ENCODE data around the gene RAB44. TPM values are rescaled to one million over a fixed set of nuclear protein-coding genes. Genes with fewer than 3 reads are reported as not detected.

The RAB44 gene
- total and polyA plus RNA-seq, 2 of the 13 experiments (the other 11 are each of a cell fraction or from before 2014, with no cell fraction given), result not detected

GRCh38 chr6:36678488-36679042 is 19.1 kb upstream of the RAB44 start, which contains the start of gene CDKN1A (continued):
- no peak; the same call in 1 of the 2 replicates for TF ChIP-seq ARNTL (CRISPR knock-in tag; IDR thresholded peaks at IDR 0.05)
- TF ChIP-seq NKX3-1 (CRISPR knock-in tag; IDR thresholded peaks at IDR 0.05), result peak; percentile 74; the same call in 1 of the 2 replicates
- no peak; the same call in 1 of the 2 replicates for TF ChIP-seq ZIK1 (CRISPR knock-in tag; IDR thresholded peaks at IDR 0.05; ENCODE audit: borderline replicate concordance, low read depth)
- TF ChIP-seq ZNF749 (CRISPR knock-in tag; IDR thresholded peaks at IDR 0.05; ENCODE audit: borderline replicate concordance), result peak; percentile 97
- peak; percentile 12; the same call in 1 of the 2 replicates for TF ChIP-seq ZSCAN9 (CRISPR knock-in tag; IDR thresholded peaks at IDR 0.05; ENCODE audit: borderline replicate concordance)
- TF ChIP-seq HCFC1 (IDR thresholded peaks at IDR 0.05; ENCODE audit: low read depth, low read length), result no peak
- TF ChIP-seq ARHGAP35 (CRISPR knock-in tag; IDR thresholded peaks at IDR 0.05; ENCODE audit: borderline replicate concordance), result peak; percentile 24; the same call in 1 of the 2 replicates
- no peak for TF ChIP-seq TMF1 (CRISPR knock-in tag; IDR thresholded peaks at IDR 0.05; ENCODE audit: low read depth)
- no peak for TF ChIP-seq BATF2 (CRISPR knock-in tag; IDR thresholded peaks at IDR 0.05)
- TF ChIP-seq E2F5 (CRISPR knock-in tag; conservative IDR thresholded peaks at IDR 0.05), result no peak
- TF ChIP-seq ZNF776 (CRISPR knock-in tag; IDR thresholded peaks at IDR 0.05), result peak; percentile 88; the same call in 1 of the 2 replicates
- peak; percentile 91 for TF ChIP-seq ZNF766 (CRISPR knock-in tag; IDR thresholded peaks at IDR 0.05; ENCODE audit: borderline replicate concordance)
- peak; percentile 66 for TF ChIP-seq ZNF18 (CRISPR knock-in tag; IDR thresholded peaks at IDR 0.05; ENCODE audit: insufficient replicate concordance)
- TF ChIP-seq U2AF2 (IDR thresholded peaks at IDR 0.05; ENCODE audit: low read depth, low read length), result no peak
- peak; percentile 99 for TF ChIP-seq POLR2G (IDR thresholded peaks at IDR 0.05; ENCODE audit: low read depth, low read length)
- TF ChIP-seq KAT8 (CRISPR knock-in tag; IDR thresholded peaks at IDR 0.05), result no peak; the same call in 1 of the 2 replicates
- TF ChIP-seq ZNF891 (CRISPR knock-in tag; IDR thresholded peaks at IDR 0.05), result peak; percentile 90
- TF ChIP-seq MAF1 (CRISPR knock-in tag; IDR thresholded peaks at IDR 0.05; ENCODE audit: borderline replicate concordance), result peak; percentile 26
- TF ChIP-seq HOXD1 (CRISPR knock-in tag; IDR thresholded peaks at IDR 0.05), result no peak; the same call in 1 of the 2 replicates
- peak; percentile 96 for TF ChIP-seq POLR2AphosphoS5 (IDR thresholded peaks at IDR 0.05; ENCODE audit: low read depth, low read length)
- TF ChIP-seq RBFOX2 (IDR thresholded peaks at IDR 0.05; ENCODE audit: low read depth, low read length), result peak; percentile 100
- peak; percentile 23; the same call in 1 of the 2 replicates for TF ChIP-seq STAG1 (CRISPR knock-in tag; IDR thresholded peaks at IDR 0.05)
- TF ChIP-seq HIVEP1 (CRISPR knock-in tag; IDR thresholded peaks at IDR 0.05), result no peak
- peak; percentile 28 for TF ChIP-seq THAP9 (CRISPR knock-in tag; IDR thresholded peaks at IDR 0.05; ENCODE audit: borderline replicate concordance)
- TF ChIP-seq SYNCRIP (IDR thresholded peaks at IDR 0.05; ENCODE audit: insufficient read depth, low read depth, low read length), result no peak
